OCI-LY7 (cell line): Measurements from ENCODE around the gene ACOT9. TPM values are rescaled to one million over a fixed set of nuclear protein-coding genes. Genes with fewer than 3 reads are reported as not detected.
A peak's percentile ranks its signal among the peaks of the same experiment; 100 is the strongest.

Source experiments
- BruUV-seq: library from RNA; stranded (reverse); fragments of 400-500 nt; replicated peaks from 2 replicates; lab custom pipeline; 2021; lab: Mats Ljungman, UMichigan
- CTCF ChIA-PET: fragments of 300-600 bp; sonication (Branson Sonifier 250); formaldehyde crosslinking; loops from one replicate; lab custom pipeline; 2022; ENCODE audit warnings: antibody characterized with exemption; ENCODE audit not compliant: unreplicated experiment; lab: Charles Lee
- POLR2A ChIA-PET: fragments of 300-600 bp; sonication (Branson Sonifier 250); formaldehyde crosslinking; loops from one replicate; lab custom pipeline; 2022; ENCODE audit warnings: antibody characterized with exemption; lab: Charles Lee
- DNase-seq: peaks from one replicate; pipeline ENCODE4 v3.0.0-alpha.2; 2015; ENCODE audit warnings: low spot score
- H2AFZ ChIP-seq: fragments of 200-600 bp; sonication (generic), shearing (Covaris generic); 2 replicates; pipeline ENCODE4 v1.6.1; 2014; ENCODE audit warnings: mild to moderate bottlenecking, antibody characterized with exemption, low read length, moderate library complexity
- H3K27ac ChIP-seq: fragments of 200-600 bp; sonication (generic); 2 replicates; pipeline ENCODE4 v1.5.1; 2014; ENCODE audit warnings: mixed run types, low read depth, mild to moderate bottlenecking, moderate library complexity, low read length, inconsistent platforms; ENCODE audit not compliant: poor library complexity, severe bottlenecking
- H3K36me3 ChIP-seq: fragments of 200-600 bp; sonication (generic); 2 replicates; pipeline ENCODE4 v1.6.1; 2014; ENCODE audit warnings: mild to moderate bottlenecking, antibody characterized with exemption, low read length, moderate library complexity, mixed read lengths; ENCODE audit not compliant: insufficient read depth
- H3K4me1 ChIP-seq: fragments of 200-600 bp; sonication (generic); 2 replicates; pipeline ENCODE4 v1.5.1; 2014; ENCODE audit warnings: mild to moderate bottlenecking, low read length; ENCODE audit not compliant: insufficient read depth, poor library complexity, severe bottlenecking
- H3K4me2 ChIP-seq: fragments of 200-600 bp; sonication (generic); 2 replicates; pipeline ENCODE4 v1.6.1; 2014; ENCODE audit warnings: mild to moderate bottlenecking, low read length
- H3K4me3 ChIP-seq: fragments of 200-600 bp; sonication (generic); 2 replicates; pipeline ENCODE4 v1.5.1; 2014; ENCODE audit warnings: mild to moderate bottlenecking, low read depth, low read length; ENCODE audit not compliant: poor library complexity, severe bottlenecking
- H3K79me2 ChIP-seq: fragments of 200-600 bp; sonication (generic); 2 replicates; pipeline ENCODE4 v1.6.1; 2016; ENCODE audit warnings: low read depth, mild to moderate bottlenecking, low read length, moderate library complexity, mixed read lengths; ENCODE audit not compliant: insufficient read depth
- H3K9me2 ChIP-seq: fragments of 200-600 bp; sonication (generic); 2 replicates; pipeline ENCODE4 v1.6.1; 2016; ENCODE audit warnings: mild to moderate bottlenecking, low read length, mixed read lengths; ENCODE audit not compliant: insufficient read depth
- H3K9me3 ChIP-seq: fragments of 200-600 bp; sonication (generic); 2 replicates; pipeline ENCODE4 v1.6.1; 2014; ENCODE audit warnings: mild to moderate bottlenecking, mixed run types, low read length, mixed read lengths
- H4K20me1 ChIP-seq: fragments of 200-600 bp; sonication (generic); 2 replicates; pipeline ENCODE4 v1.6.1; 2014; ENCODE audit warnings: mild to moderate bottlenecking, antibody characterized with exemption, low read length, moderate library complexity, mixed read lengths; ENCODE audit not compliant: insufficient read depth
- EZH2phosphoT487 ChIP-seq: fragments of 200-600 bp; sonication (generic); IDR thresholded peaks from 2 replicates; pipeline ENCODE4 v1.6.1; 2018; ENCODE audit warnings: low read depth, borderline replicate concordance, mild to moderate bottlenecking, mixed run types, antibody characterized with exemption, low read length, moderate library complexity, mixed read lengths
- intact Hi-C: fragments of 100-400 bp; cut with micrococcal nuclease; formaldehyde crosslinking; loops from one replicate; pipeline ENCODE4 v1.10.0; 2022; ENCODE audit not compliant: unreplicated experiment
- total RNA-seq, 2 experiments: library from RNA; depleted of rRNA in 1 of 2; stranded (reverse); fragments of >200 nt in 1 of 2; shearing (Covaris generic) in 1 of 2; gene quantifications; 2 replicates each; pipeline ENCODE4 v1.2.3, GENCODE V29; 2014 to 2022
- TF ChIP-seq, protein P1 (sequence below): fragments of 200-600 bp; sonication (generic); conservative IDR thresholded peaks from 2 replicates; pipeline ENCODE4 v1.5.1; 2014; ENCODE audit warnings: mild to moderate bottlenecking, antibody characterized with exemption, low read length, moderate library complexity, mixed read lengths

ACOT9 gene
- total RNA-seq, 2 experiments from 2014 or later, result 1.9 to 10.6 TPM

DNA sequence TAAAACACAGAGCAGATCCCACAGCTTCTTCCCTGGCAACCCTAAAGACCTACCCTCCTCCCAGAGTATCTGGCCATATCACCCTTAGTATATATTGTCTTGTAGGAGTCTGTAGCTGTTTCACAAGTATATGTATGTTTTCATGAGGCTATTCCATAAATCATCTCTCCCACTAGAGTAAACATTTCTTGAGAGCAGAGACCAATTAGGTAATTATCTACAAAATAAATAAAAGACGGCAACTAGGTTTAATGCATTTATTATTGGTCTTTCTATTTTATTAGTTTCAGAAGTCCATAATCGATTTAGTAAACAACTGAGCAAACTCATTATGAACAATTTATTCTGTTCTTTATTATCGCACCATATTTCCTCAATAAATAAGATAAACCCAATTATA, 7.0 kb downstream of the ACOT9 start:
- H3K4me2 ChIP-seq, result no peak overlapping the region
- H3K79me2 ChIP-seq, result no peaks in the 10 kb centered on the region
- H3K36me3 ChIP-seq, result no peaks in the 10 kb centered on the region
- DNase-seq, result no peak
- H2AFZ ChIP-seq, result no peak overlapping the region
- no peaks in the 10 kb centered on the region for H3K9me2 ChIP-seq
- no peak overlapping the region for H3K27ac ChIP-seq
- H3K9me3 ChIP-seq, result no peaks in the 10 kb centered on the region
- ChIA-PET POLR2A (interaction anchor here (0.7 kb wide), 1 partner anchor 21 kb away, joined by 3 read pairs; no protein-coding TSS in a partner anchor), CTCF (no interaction called here)
- no peaks in the 10 kb centered on the region for H3K4me1 ChIP-seq
- no TSS peak for BruUV-seq
- TF ChIP-seq, protein P1, sequence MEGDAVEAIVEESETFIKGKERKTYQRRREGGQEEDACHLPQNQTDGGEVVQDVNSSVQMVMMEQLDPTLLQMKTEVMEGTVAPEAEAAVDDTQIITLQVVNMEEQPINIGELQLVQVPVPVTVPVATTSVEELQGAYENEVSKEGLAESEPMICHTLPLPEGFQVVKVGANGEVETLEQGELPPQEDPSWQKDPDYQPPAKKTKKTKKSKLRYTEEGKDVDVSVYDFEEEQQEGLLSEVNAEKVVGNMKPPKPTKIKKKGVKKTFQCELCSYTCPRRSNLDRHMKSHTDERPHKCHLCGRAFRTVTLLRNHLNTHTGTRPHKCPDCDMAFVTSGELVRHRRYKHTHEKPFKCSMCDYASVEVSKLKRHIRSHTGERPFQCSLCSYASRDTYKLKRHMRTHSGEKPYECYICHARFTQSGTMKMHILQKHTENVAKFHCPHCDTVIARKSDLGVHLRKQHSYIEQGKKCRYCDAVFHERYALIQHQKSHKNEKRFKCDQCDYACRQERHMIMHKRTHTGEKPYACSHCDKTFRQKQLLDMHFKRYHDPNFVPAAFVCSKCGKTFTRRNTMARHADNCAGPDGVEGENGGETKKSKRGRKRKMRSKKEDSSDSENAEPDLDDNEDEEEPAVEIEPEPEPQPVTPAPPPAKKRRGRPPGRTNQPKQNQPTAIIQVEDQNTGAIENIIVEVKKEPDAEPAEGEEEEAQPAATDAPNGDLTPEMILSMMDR, result no peak
- no peak for TF ChIP-seq EZH2phosphoT487
- intact Hi-C loops, result no loop called here
- no peaks in the 10 kb centered on the region for H4K20me1 ChIP-seq
- H3K4me3 ChIP-seq, result no peak overlapping the region

DNA sequence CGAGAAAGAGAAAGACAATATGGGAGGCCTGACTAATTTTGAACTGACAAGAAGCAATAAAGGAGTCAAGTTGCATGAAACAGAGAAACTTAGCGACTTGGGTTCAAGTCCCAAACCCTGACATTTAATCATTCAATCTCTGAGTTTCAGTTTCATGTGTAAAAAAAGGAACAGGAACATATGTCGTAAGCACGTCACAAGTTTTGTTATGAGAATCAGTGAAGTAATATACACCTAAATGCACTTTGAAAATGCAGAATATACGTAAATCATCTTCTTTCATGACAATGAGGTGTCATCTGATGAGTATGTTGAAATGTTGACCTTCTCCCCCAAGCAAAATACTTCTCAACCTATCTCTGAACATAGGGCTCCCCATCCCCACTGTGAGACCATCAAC, 10.4 kb downstream of the ACOT9 start:
- Histone ChIP-seq H3K27ac (no peak overlapping the region), H3K4me2 (no peak overlapping the region), H2AFZ (no peak overlapping the region), H3K9me3 (no peaks in the 10 kb centered on the region), H3K9me2 (no peaks in the 10 kb centered on the region), H3K4me1 (no peaks in the 10 kb centered on the region), H3K79me2 (no peaks in the 10 kb centered on the region), H3K4me3 (no peak overlapping the region), H4K20me1 (no peaks in the 10 kb centered on the region), H3K36me3 (no peaks in the 10 kb centered on the region)
- ChIA-PET POLR2A (interaction anchor here (0.6 kb wide), 1 partner anchor 263 kb away, joined by 3 read pairs; no protein-coding TSS in a partner anchor), CTCF (no interaction called here)
- intact Hi-C loops, result no loop called here
- peak; percentile 2 for DNase-seq
- TF ChIP-seq, protein P1, result no peak
- no peak for TF ChIP-seq EZH2phosphoT487
- BruUV-seq, result no TSS peak

DNA sequence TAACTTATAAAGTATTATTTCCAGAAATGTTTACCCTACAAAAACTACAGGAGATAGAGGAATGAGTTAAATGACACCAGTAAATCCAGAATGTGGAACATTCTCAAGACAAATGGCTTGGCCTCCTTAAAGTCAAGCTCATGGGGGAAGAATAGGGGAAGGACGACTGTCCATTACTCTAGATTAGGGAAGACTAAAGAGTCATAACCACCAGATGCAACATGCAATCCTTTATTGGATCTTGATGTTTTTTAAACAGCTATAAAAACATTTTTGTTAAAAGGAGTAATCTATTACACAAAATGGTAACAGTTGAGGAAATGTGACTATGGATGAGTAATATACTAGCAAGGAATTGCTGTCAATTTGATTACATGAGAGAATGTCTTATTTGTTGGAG, 11.1 kb downstream of the ACOT9 start:
- no peak overlapping the region for H3K27ac ChIP-seq
- ChIA-PET POLR2A (no interaction called here), CTCF (no interaction called here)
- intact Hi-C loops, result no loop called here
- DNase-seq, result no peak
- H3K4me1 ChIP-seq, result no peaks in the 10 kb centered on the region
- H3K9me3 ChIP-seq, result no peaks in the 10 kb centered on the region
- no peaks in the 10 kb centered on the region for H3K9me2 ChIP-seq
- no TSS peak for BruUV-seq
- no peak overlapping the region for H2AFZ ChIP-seq
- H3K4me3 ChIP-seq, result no peak overlapping the region
- no peaks in the 10 kb centered on the region for H3K36me3 ChIP-seq
- no peaks in the 10 kb centered on the region for H3K79me2 ChIP-seq
- no peaks in the 10 kb centered on the region for H4K20me1 ChIP-seq
- no peak overlapping the region for H3K4me2 ChIP-seq
- no peak for TF ChIP-seq EZH2phosphoT487
- TF ChIP-seq, protein P1, result no peak
